HG02798 (cell line): ENCODE results near the gene CAPSL.
"Not testable (repeated sequence)": the region's sequence is repeated elsewhere in the genome, so short reads cannot be mapped to it uniquely, and the experiment has no call there.

ENCODE experiments used
- ATAC-seq: cut with Tn5 transposase; IDR thresholded peaks from one replicate; pipeline ENCODE4 v1.9.1; 2021; ENCODE audit warnings: mild to moderate bottlenecking; ENCODE audit not compliant: unreplicated experiment, poor library complexity

The CAPSL gene

DNA sequence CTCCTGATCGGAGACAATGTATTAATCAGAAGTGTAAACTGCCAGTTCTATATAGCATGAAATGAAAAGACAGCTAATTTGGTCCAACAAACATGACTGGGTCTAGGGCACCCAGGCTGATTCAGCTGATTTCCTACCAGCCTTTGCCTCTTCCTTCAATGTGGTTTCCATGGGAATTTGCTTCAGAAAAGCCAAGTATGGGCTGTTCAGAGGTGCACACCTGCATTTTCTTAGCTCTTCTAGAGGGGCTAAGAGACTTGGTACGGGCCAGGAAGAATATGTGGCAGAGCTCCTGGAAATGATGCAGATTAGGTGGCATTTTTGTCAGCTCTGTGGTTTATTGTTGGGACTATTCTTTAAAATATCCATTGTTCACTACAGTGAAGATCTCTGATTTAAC, 59.3 kb downstream of the CAPSL start:
- ATAC-seq, result no peak

DNA sequence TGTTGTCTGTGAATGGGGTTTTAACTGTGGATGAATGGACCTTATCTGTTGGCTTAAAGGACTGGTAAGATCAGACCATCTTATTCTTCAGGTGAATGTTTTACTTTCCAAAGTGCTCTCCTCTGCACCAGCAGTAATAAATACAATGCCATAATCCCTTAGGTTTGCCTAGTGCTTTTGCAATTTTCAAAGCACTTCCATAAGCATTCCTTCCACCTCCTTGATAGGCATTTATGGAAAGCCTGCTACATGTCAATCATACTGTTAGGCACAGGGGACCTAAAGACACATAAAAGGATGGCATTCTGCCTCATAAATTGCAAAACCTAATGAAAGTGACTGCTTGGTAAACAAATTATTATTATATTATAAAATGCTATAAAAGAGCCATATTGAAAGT, 60.3 kb downstream of the CAPSL start:
- no peak for ATAC-seq

- ATAC-seq, result no peak
These were observed 60.8 kb downstream of the CAPSL start for GRCh38 chr5:35877655-35878054.

- ATAC-seq, result no peak
These were observed 61.5 kb downstream of the CAPSL start for GRCh38 chr5:35876922-35877321.

GRCh38 chr5:35876454-35876853, 62.0 kb downstream of the CAPSL start:
- ATAC-seq, result no peak

- ATAC-seq, result no peak
These were observed 67.8 kb downstream of the CAPSL start for GRCh38 chr5:35870605-35871004.

- no peak for ATAC-seq
These were observed 68.6 kb downstream of the CAPSL start for GRCh38 chr5:35869685-35870277.

DNA sequence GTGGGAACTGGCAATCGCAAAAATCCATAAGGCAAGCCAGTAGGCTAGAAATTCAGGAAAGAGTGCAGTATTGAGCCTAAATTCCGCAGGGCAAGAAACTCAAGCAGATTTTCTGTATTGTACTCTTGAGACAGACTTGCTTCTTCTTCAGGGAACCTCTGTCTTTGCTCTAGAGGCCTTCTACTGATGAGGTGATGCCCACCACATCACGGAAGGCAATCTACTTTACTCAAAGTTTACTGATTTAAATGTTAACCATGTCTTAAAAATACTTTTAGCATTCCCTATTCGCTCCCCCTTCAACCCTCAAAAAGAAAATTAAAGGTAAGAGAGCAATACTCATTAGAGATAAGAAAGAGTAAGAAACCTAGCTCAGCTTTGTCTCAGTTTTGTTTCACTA, 70.4 kb downstream of the CAPSL start:
- no peak for ATAC-seq

DNA sequence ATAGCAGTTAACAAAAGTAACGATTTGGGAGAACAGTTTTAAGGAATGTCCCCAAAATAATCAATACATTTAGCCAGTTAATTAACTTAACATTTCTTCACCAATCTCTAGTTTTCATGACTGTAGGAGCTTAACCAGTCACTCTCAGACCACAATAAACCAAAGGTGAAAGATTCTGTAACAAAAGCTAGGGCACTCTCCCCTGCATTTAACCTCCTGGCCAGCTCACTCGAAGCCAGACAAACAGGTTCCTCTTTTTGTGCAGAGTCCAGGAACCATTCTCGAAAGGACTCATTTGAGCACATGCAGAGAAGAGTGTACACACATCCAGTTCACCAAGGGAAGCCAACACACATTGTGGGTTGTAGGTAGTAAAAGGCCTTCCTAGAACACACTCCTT, 75.3 kb downstream of the CAPSL start:
- ATAC-seq, result no peak

DNA sequence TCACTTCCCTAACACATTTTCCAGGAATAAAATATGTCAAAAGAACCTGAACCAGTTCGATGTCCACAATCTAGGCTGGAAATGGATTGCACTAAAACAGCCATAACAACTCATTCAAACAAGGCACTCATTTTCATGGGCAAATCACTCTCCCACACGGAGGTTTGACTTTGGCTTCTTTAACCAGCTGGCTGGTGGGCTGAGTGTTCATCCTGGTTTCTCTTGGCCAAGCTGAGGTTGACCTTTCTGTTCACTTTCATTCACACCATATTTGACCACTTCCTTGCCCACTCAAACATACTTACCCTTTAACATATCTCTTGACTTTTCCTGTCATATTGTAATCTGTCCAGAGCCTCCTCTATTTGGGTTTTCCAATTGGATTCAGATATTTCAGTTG, 76.3 kb downstream of the CAPSL start:
- no peak for ATAC-seq

DNA sequence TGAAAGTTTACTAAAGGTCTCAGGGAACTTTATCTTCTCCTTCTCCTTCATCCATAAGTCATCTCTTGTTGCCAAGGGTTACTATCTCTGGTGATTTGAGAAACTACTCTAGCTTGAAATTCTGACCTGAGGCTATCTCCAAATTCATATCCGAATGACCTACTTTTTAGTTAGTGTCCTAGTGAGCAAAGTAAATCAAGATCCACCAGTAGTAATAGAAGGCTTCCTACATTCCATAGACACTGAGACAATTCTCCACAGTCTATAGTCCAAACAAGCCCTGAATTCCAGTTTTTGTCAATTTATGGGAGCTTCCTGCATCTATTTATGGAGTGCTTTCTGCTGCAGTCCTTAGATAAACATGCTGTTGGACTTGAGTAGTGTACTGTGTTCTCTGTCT, 76.7 kb downstream of the CAPSL start:
- no peak for ATAC-seq

- no peak for ATAC-seq
These were observed 77.7 kb downstream of the CAPSL start for GRCh38 chr5:35860686-35861085.

DNA sequence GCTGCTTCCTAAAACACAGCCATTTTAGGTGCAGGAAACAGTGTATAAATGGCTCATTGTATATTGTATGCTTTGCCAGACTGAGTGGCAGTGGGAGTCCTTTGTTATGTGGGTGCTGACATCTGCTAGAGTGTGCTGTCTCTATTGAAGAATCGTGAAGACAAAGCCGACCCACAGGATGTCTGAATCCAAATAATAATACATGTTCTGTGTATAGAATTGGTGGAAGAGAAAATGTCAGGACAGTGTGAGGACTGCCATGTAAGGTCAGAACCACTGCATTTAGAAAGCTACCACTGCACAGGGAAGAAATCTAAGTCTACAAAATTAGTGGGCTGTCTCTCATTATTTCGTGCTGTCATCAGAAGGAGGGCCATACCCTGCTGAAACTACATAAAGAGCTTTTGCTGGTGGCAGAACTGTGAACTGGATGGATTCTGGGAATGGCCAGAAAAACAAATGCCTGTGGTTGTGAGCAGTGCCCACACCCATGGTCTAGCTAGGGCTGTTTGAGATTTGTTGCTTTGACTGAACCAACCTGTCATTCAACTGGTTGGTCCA, 79.2 kb downstream of the CAPSL start:
- no peak for ATAC-seq

GRCh38 chr5:35857606-35858205, 80.7 kb downstream of the CAPSL start:
- no peak for ATAC-seq

DNA sequence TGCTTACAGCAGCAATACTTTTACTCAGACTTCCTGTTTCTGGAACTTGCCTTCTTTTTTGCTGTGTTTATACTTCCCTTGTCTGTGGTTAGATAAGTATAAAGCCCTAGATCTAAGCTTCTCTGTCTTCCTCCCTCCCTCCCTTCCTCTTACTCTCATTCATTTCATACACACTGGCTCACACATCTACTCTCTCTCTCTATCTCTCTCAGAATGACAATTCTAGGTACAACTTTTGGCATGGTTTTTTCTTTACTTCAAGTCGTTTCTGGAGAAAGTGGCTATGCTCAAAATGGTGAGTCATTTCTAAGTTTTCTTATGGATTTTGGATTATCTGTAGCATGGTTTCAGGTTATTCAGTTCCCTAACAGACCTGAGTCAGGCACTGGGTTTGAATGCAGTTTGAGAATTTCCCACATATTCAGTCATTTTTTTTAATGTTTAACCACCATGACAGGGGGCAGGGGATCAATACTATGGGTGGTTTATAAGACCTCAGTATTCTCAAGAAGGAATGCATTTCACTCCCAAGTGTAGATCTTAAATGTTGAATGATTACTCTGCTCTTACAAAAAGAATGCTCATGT, 81.6 kb downstream of the CAPSL start, which contains the start of gene IL7R:
Gene IL7R (plus strand): TSS at position 127 of the 587 bp plus-strand sequence. CDS start 87 bp downstream, at position 214.
- no peak for ATAC-seq

DNA sequence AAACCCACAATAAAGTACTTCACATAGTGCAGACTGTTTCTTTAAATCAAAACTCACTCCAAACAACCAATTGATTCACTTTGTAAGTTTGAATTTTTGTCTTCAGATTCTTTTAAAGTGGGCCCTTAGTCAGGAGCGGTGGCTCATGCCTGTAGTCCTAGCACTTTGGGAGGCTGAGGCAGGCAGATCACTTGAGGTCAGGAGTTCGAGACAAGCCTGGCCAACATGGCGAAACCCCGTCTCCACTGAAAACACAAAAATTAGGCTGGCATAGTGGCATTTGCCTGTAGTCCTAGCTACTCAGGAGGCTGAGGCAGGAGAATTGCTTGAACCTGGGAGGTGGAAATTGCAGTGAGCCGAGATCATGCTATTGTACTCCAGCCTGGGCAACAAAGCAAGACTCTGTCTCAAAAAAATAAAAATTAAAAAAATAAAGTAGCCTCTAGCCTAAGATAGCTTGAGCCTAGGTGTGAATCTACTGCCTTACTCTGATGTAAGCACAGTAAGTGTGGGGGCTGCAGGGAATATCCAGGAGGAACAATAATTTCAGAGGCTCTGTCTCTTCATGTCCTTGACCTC, 82.1 kb downstream of the CAPSL start:
- ATAC-seq, result not testable (repeated sequence)

DNA sequence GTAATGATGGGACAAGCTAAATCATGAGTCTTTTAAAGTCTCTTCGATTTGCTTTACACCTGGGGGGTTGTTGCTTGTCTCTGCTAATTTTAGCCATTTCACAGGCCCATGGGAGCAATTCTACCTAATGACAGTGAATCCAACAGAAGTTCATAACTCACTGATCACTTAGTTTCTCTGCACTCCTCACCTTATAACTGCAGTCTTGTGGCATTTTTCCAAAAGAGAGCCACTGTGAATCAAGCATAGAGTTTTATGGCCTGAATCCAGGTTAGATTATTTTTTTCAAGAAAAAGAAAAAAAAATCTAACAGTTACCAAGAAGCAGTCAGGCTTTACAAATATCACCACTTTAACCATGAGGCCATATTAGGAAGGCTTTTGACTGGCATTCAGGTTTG, 83.2 kb downstream of the CAPSL start:
- ATAC-seq, result no peak
